ENCODE measurements around the gene LAPTM4A. TPM values are rescaled to one million over a fixed set of nuclear protein-coding genes. Genes with fewer than 3 reads are reported as not detected.
A peak's percentile ranks its signal among the peaks of the same experiment; 100 is the strongest.

The LAPTM4A gene
- total and polyA plus RNA-seq, 8 donors, result 38.5 to 238 (median 92.4) TPM

DNA sequence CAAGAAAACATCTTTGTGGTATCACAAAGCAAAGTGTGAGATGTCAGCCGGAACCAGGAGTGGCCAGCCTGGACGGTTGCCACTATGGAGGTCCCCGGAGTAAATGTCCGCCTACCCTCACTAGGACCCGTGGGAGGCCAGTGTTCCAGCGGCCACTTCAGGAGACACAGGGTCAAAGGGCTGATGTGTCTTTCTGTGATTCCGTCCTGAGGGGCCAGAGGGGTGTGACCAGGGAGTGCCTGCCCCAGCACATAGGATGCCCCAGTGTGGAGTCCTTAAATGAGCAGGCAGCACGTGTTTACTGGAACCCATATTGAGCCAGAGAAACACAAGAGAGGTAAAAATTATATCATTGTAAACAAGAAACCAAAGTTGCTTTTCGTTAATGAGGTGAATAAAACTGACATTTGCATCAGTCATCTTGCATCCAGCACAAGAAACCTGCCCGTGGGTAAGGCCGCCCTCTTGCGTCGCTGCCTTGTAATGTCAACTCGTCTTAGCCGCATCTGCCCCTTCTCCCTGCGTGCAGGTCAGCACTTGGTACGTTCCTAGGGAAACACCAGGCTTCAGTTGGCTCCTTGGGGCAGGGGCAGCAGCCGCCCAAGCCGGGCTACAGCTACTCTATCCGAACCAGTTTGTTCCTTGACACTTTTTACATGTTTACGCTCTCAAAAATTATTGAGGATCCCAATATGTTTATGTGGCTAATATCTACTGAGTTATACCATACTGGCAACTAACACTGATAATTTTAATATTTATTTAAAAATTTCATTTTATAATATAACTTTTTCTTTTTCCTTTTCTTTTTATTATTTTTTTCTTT is 46.7 kb upstream of the LAPTM4A start:
- H3K4me3 ChIP-seq, result no peak overlapping the region
- H3K36me3 ChIP-seq, result no peaks in the 10 kb centered on the region
- no peak overlapping the region for H3K27ac ChIP-seq
- intact Hi-C loops (cut with DNase I; ENCODE audit: low total_unique reads), result no loop called here
- peaks cover 0 to 9% (median 6%) of the 10 kb centered on the region in 4 donors for H3K9me3 ChIP-seq
- H3K4me1 ChIP-seq, result peaks cover 0 to 13% (median 4%) of the 10 kb centered on the region in 4 donors
- H3K27me3 ChIP-seq, result no peaks in the 10 kb centered on the region
- peak; percentile 88 to 95 for DNase-seq
- no peak for TF ChIP-seq EP300 (IDR thresholded peaks at IDR 0.05)
- TF ChIP-seq, protein P1, sequence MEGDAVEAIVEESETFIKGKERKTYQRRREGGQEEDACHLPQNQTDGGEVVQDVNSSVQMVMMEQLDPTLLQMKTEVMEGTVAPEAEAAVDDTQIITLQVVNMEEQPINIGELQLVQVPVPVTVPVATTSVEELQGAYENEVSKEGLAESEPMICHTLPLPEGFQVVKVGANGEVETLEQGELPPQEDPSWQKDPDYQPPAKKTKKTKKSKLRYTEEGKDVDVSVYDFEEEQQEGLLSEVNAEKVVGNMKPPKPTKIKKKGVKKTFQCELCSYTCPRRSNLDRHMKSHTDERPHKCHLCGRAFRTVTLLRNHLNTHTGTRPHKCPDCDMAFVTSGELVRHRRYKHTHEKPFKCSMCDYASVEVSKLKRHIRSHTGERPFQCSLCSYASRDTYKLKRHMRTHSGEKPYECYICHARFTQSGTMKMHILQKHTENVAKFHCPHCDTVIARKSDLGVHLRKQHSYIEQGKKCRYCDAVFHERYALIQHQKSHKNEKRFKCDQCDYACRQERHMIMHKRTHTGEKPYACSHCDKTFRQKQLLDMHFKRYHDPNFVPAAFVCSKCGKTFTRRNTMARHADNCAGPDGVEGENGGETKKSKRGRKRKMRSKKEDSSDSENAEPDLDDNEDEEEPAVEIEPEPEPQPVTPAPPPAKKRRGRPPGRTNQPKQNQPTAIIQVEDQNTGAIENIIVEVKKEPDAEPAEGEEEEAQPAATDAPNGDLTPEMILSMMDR (IDR thresholded peaks at IDR 0.05), result peak in 5 of 7 experiments; percentile 75 to 85 (median 84)
- no peak for TF ChIP-seq POLR2A (IDR thresholded peaks at IDR 0.05)
- peak in 2 of 3 donors; percentile 8 to 69 for TF ChIP-seq POLR2AphosphoS5 (IDR thresholded peaks at IDR 0.05)
- WGBS, 5 donors, result 18 to 23% (median 19%) methylated on average over 21 of the region's 21 CpGs

DNA sequence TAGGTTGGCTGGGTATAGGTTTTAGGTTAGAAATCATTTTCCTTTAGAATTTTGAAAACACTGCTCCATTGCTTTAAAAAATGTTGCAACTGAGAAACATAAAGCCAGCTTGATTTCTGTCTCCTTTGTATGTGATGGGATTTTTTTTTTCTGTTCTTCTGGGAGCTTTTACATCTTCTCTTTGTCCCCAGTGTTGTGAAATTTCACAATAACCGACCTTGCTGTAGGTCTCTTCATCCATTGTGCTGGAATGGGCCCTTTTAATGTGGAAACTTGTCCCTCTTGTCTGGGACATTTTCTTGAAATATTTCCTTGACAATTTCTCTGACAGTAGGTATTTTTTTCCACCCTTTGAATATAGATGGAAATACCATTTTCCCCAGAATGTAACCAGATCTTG is 44.0 kb upstream of the LAPTM4A start:
- Histone ChIP-seq H3K36me3 (no peaks in the 10 kb centered on the region), H3K9me3 (no peaks in the 10 kb centered on the region), H3K27me3 (no peaks in the 10 kb centered on the region), H3K27ac (no peak overlapping the region), H3K4me1 (peaks cover 0 to 30% (median 11%) of the 10 kb centered on the region in 4 donors), H3K4me3 (no peak overlapping the region)
- intact Hi-C loops (cut with DNase I; ENCODE audit: low total_unique reads), result no loop called here
- TF ChIP-seq POLR2A (IDR thresholded peaks at IDR 0.05) (no peak), POLR2AphosphoS5 (IDR thresholded peaks at IDR 0.05) (no peak)
- DNase-seq, result no peak
- 75 to 91% (median 84%) methylated on average over 1 of the region's 1 CpG for WGBS, 5 donors

DNA sequence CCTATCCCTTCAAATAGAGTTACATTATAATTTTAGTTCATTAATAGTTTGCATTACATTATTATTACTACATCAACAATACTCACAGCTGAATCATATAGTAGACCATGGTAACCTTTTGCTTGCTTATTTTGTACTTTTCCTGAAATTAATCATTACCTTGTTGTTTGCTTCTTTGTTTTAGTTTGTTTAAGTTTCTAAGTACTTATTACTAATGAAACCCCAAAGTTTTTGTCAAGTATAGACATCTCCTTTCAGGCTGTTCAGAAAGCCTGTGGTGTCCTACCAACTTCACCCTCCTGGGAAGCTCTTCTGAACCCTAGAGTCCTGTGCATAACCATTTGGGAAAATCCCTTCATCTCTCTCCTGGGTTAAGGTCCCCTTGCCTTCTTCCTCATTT is 43.5 kb upstream of the LAPTM4A start:
- H3K9me3 ChIP-seq, result no peaks in the 10 kb centered on the region
- H3K27me3 ChIP-seq, result no peaks in the 10 kb centered on the region
- intact Hi-C loops (cut with DNase I; ENCODE audit: low total_unique reads), result loop anchor here (5.0 kb wide), 1 partner anchor 83 kb away; the partner anchor contains the start of gene MATN3
- H3K4me3 ChIP-seq, result no peak overlapping the region
- H3K27ac ChIP-seq, result no peak overlapping the region
- H3K36me3 ChIP-seq, result no peaks in the 10 kb centered on the region
- no peak for DNase-seq
- peaks cover 0 to 30% (median 11%) of the 10 kb centered on the region in 4 donors for H3K4me1 ChIP-seq
- TF ChIP-seq POLR2AphosphoS5 (IDR thresholded peaks at IDR 0.05) (no peak), POLR2A (IDR thresholded peaks at IDR 0.05) (no peak), EP300 (IDR thresholded peaks at IDR 0.05) (no peak)
- TF ChIP-seq, protein P1 (IDR thresholded peaks at IDR 0.05), result no peak

DNA sequence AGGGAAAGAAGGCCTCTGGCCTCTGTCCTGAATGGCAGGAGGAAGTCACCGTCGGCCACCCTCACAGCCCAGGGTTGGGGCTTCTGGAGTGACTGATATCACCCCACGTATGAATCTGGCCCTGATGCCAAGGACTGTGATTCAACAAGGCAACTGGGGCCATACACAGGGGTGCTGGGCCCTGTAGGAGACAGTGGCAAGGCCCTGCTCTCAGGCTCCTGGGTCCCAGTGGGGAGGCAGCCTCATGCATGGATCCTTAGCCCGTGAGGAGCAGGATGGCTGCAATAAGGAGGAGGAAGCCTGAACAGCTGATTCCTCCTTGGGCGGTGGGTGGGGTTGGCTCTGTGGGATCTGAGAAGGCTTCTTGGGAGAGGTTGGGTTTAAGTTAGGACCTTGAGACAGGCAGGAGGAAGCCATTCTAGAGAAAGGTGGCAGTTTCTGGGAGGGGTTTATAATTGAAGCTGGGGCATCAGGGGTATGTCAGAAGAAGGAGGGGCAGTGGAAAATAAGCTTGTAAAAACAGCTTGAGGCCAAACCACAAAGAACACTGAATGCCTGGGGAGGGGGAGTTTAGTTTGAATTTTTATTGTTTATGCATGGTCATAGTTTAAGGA is 42.8 kb upstream of the LAPTM4A start:
- Histone ChIP-seq H3K27me3 (no peaks in the 10 kb centered on the region), H3K4me3 (no peak overlapping the region), H3K36me3 (no peaks in the 10 kb centered on the region), H3K4me1 (peaks cover 0 to 30% (median 11%) of the 10 kb centered on the region in 4 donors), H3K9me3 (no peaks in the 10 kb centered on the region), H3K27ac (no peak overlapping the region)
- WGBS, 5 donors, result 53 to 71% (median 62%) methylated on average over 2 to 5 of the region's 5 CpGs
- TF ChIP-seq POLR2A (IDR thresholded peaks at IDR 0.05), result no peak
- TF ChIP-seq POLR2AphosphoS5 (IDR thresholded peaks at IDR 0.05), result no peak
- TF ChIP-seq EP300 (IDR thresholded peaks at IDR 0.05), result no peak
- TF ChIP-seq, protein P1 (IDR thresholded peaks at IDR 0.05), result no peak
- no peak for DNase-seq
- intact Hi-C loops (cut with DNase I; ENCODE audit: low total_unique reads), result loop anchor here (5.0 kb wide), 1 partner anchor 82 kb away; the partner anchor contains the start of gene MATN3

Measured in stomach (tissue), 9 donors.